Measurements from ENCODE around the gene UGT1A6. TPM values are rescaled to one million over a fixed set of nuclear protein-coding genes. Genes with fewer than 3 reads are reported as not detected.
"Not testable (repeated sequence)": the region's sequence is repeated elsewhere in the genome, so short reads cannot be mapped to it uniquely, and the experiment has no call there.

UGT1A6 gene
- total RNA-seq, 1 experiment from 2014 or later = 130 TPM

GRCh38 chr2:233751212-233752009 lies 58.7 kb downstream of the UGT1A6 start:
- DNase-seq (ENCODE audit: low read depth); in situ Hi-C loops (cut with HindIII; ENCODE audit: low pct_unique_long_range_greater_than_20kb, low sequenced_read_pairs): not testable (repeated sequence)

- in situ Hi-C loops (cut with HindIII; ENCODE audit: low pct_unique_long_range_greater_than_20kb, low sequenced_read_pairs) = no loop called here
- DNase-seq (ENCODE audit: low read depth) = no peak
These were observed 62.4 kb downstream of the UGT1A6 start for GRCh38 chr2:233754872-233755611.

- no peak for DNase-seq (ENCODE audit: low read depth)
- in situ Hi-C loops (cut with HindIII; ENCODE audit: low pct_unique_long_range_greater_than_20kb, low sequenced_read_pairs) = no loop called here
These were observed 63.9 kb downstream of the UGT1A6 start for GRCh38 chr2:233756429-233757081.

GRCh38 chr2:233758141-233758540 lies 65.5 kb downstream of the UGT1A6 start:
- in situ Hi-C loops (cut with HindIII; ENCODE audit: low pct_unique_long_range_greater_than_20kb, low sequenced_read_pairs) = no loop called here
- no peak for DNase-seq (ENCODE audit: low read depth)

GRCh38 chr2:233758849-233759248 lies 66.2 kb downstream of the UGT1A6 start:
- in situ Hi-C loops (cut with HindIII; ENCODE audit: low pct_unique_long_range_greater_than_20kb, low sequenced_read_pairs) = no loop called here
- DNase-seq (ENCODE audit: low read depth) = no peak

GRCh38 chr2:233760043-233760442 lies 67.4 kb downstream of the UGT1A6 start, which contains the start of gene UGT1A1:
TSS of gene UGT1A1 (plus strand) at chr2:233760270. CDS start at chr2:233760288, 18 bp downstream.
- DNase-seq (ENCODE audit: low read depth) = no peak
- in situ Hi-C loops (cut with HindIII; ENCODE audit: low pct_unique_long_range_greater_than_20kb, low sequenced_read_pairs) = no loop called here

- in situ Hi-C loops (cut with HindIII; ENCODE audit: low pct_unique_long_range_greater_than_20kb, low sequenced_read_pairs) = no loop called here
- no peak for DNase-seq (ENCODE audit: low read depth)
These were observed 68.5 kb downstream of the UGT1A6 start for GRCh38 chr2:233761040-233761769.

- DNase-seq (ENCODE audit: low read depth) = no peak
- in situ Hi-C loops (cut with HindIII; ENCODE audit: low pct_unique_long_range_greater_than_20kb, low sequenced_read_pairs) = no loop called here
These were observed 71.6 kb downstream of the UGT1A6 start for GRCh38 chr2:233764264-233764663.

- no peak for DNase-seq (ENCODE audit: low read depth)
- in situ Hi-C loops (cut with HindIII; ENCODE audit: low pct_unique_long_range_greater_than_20kb, low sequenced_read_pairs) = no loop called here
These were observed 72.1 kb downstream of the UGT1A6 start for GRCh38 chr2:233764761-233765160.

- no peak for DNase-seq (ENCODE audit: low read depth)
- in situ Hi-C loops (cut with HindIII; ENCODE audit: low pct_unique_long_range_greater_than_20kb, low sequenced_read_pairs) = no loop called here
These were observed 73.7 kb downstream of the UGT1A6 start for GRCh38 chr2:233766416-233766815.

- DNase-seq (ENCODE audit: low read depth) = no peak
- in situ Hi-C loops (cut with HindIII; ENCODE audit: low pct_unique_long_range_greater_than_20kb, low sequenced_read_pairs) = no loop called here
These were observed 75.4 kb downstream of the UGT1A6 start for GRCh38 chr2:233768076-233768475.

GRCh38 chr2:233769260-233769659 lies 76.6 kb downstream of the UGT1A6 start:
- in situ Hi-C loops (cut with HindIII; ENCODE audit: low pct_unique_long_range_greater_than_20kb, low sequenced_read_pairs) = no loop called here
- no peak for DNase-seq (ENCODE audit: low read depth)

GRCh38 chr2:233772153-233772552 lies 79.5 kb downstream of the UGT1A6 start:
- in situ Hi-C loops (cut with HindIII; ENCODE audit: low pct_unique_long_range_greater_than_20kb, low sequenced_read_pairs) = no loop called here
- no peak for DNase-seq (ENCODE audit: low read depth)

- DNase-seq (ENCODE audit: low read depth) = no peak
- in situ Hi-C loops (cut with HindIII; ENCODE audit: low pct_unique_long_range_greater_than_20kb, low sequenced_read_pairs) = no loop called here
These were observed 79.9 kb downstream of the UGT1A6 start for GRCh38 chr2:233772583-233772982.

GRCh38 chr2:233773854-233774253 lies 81.2 kb downstream of the UGT1A6 start:
- in situ Hi-C loops (cut with HindIII; ENCODE audit: low pct_unique_long_range_greater_than_20kb, low sequenced_read_pairs) = no loop called here
- no peak for DNase-seq (ENCODE audit: low read depth)

- in situ Hi-C loops (cut with HindIII; ENCODE audit: low pct_unique_long_range_greater_than_20kb, low sequenced_read_pairs) = no loop called here
- peak; percentile 38 for DNase-seq (ENCODE audit: low read depth)
These were observed 82.7 kb downstream of the UGT1A6 start for GRCh38 chr2:233775414-233775813.

- DNase-seq (ENCODE audit: low read depth) = no peak
- in situ Hi-C loops (cut with HindIII; ENCODE audit: low pct_unique_long_range_greater_than_20kb, low sequenced_read_pairs) = no loop called here
These were observed 85.3 kb downstream of the UGT1A6 start, which contains the start of gene MROH2A for GRCh38 chr2:233778030-233778429. TSS of gene MROH2A (plus strand) at chr2:233778330. CDS start at chr2:233779359, 1,029 bp downstream.

GRCh38 chr2:233779722-233780121 lies 87.0 kb downstream of the UGT1A6 start:
- no peak for DNase-seq (ENCODE audit: low read depth)
- in situ Hi-C loops (cut with HindIII; ENCODE audit: low pct_unique_long_range_greater_than_20kb, low sequenced_read_pairs) = no loop called here
